HK-2 (cell line): ENCODE measurements around the gene SIDT2.
"Not testable (repeated sequence)": the region's sequence is repeated elsewhere in the genome, so short reads cannot be mapped to it uniquely, and the experiment has no call there.

Experiments used
- DNase-seq: peaks from one replicate; pipeline ENCODE4 v3.0.0-alpha.2; 2018; ENCODE audit not compliant: unreplicated experiment

SIDT2 gene

GRCh38 chr11:117204283-117205080 is 25.9 kb downstream of the SIDT2 start:
- DNase-seq = no peak

DNA sequence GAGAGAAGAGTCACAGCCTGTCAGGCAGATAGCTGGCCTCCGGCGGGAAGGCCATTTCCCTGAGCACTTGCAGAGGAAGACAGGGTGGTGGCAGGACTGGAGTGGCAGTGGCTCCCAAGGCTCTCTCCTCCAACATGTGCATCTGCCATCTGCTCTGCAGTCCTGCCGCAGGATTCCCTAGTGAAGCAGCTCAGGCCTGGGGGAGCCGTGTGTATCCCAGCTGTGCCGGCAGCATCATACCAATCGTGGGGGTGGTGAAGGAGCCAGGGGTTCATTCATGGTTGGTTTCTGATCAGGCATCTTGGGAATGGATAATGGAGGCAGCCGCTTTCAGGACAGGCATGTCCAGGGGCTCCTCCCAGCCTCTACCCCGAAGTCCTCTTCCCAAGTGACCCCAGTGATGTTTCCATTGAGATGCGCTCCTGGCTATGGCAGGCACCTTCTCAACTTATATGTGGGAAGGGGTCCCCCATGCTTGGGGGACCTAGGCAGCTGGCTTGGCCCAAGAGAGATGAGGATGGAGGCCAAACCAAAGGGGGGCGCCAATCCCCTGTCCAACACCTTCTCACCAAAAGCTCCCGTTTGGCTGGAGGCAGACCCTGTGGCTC is 26.8 kb downstream of the SIDT2 start:
- no peak for DNase-seq

GRCh38 chr11:117206111-117206510 is 27.6 kb downstream of the SIDT2 start:
- not testable (repeated sequence) for DNase-seq

DNA sequence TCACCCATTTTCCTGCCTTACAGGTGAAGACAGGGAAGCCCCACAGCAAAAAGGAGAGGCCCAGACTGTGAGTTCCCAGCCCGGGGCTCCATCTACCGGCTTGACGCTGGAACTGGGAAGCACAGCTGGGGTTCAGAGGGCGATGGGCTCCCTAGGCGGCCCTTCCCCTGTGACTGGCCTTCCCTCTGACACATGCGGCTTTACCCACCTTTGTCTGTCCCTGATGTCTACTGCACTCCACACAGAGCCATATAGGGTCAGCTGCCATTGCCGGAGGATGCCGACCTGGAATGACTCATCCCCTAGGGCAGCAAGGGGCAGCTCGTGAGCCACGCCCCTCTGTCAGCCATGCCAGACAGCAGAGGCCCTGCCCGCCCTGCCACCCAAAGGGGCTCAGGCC is 28.3 kb downstream of the SIDT2 start:
- DNase-seq = not testable (repeated sequence)

- DNase-seq = not testable (repeated sequence)
Observed at GRCh38 chr11:117207481-117207880, 28.9 kb downstream of the SIDT2 start.

DNA sequence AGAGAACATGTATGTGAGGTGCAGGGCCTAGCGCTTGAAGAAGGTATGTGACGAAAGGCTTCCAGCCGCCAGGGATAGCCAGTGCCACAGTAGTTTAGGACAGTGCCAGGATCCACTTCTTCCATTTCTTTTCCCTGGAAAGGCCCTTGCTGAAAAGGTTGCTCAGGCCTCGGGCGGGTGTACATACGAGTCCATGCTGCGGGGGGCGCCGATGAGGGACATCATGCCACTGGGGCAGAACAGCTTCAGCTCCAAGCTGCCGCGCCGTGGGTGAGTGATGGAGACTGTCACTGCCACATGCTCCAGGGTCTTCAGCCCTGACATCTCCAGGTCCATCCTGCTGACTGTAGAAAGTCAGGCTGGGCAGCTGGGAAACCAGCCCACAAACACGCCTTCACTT is 30.2 kb downstream of the SIDT2 start:
- DNase-seq = not testable (repeated sequence)

GRCh38 chr11:117209351-117210125 is 31.0 kb downstream of the SIDT2 start:
- not testable (repeated sequence) for DNase-seq

DNA sequence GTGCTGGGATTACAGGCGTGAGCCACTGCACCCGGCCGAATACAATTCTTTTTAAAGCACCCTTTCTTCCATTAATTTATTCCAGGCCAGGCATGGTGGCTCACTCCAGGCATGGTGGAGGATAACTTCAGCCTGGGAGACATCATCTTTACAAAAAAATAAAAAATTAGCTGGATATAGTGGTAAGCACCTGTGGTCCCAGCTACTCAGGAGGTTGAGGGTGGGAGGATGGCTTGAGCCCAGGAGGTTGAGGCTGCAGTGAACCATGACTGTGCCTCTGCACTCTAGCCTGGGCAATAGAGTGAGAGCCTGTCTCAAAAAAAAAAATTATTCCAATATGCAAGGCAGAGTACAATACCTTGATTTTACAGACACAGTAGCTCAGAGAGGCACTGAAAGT is 32.1 kb downstream of the SIDT2 start:
- DNase-seq = no peak

- no peak for DNase-seq
Observed at GRCh38 chr11:117212697-117213355, 34.3 kb downstream of the SIDT2 start.

DNA sequence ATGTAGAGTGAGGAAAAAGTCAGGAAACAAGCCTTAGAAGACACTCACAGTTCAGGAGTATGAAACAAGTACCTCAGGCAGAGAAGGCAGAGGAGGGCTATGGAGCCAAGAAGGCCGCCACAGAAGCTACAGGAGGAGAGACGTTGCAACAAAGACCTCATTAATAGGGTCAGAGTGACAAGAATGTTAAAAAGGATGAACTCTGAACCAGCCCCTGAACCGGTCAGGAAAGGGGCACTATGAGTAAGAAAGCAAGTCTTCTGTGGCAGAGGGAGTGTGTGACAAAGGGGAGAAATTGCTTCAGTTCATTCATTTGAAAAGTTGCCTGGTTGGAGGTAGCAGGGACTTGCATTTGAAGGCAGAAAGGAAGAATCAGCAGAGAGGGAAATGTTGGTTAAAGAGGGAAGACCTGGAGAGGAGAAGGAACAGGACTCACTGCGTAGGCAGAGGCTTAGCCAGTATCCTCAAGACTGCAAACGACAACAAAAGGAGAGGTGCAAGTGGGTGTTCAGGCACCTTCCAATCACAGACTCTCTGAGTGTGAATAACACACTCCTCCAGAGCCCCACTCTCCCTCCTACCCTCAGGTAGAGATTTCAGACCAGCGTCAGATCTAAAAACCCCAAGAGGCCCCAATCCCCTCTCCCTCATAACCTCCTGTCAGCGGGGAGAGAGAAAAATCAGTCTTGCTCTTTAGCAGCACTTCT is 36.0 kb downstream of the SIDT2 start:
- DNase-seq = no peak

GRCh38 chr11:117217141-117218084 is 38.9 kb downstream of the SIDT2 start:
- no peak for DNase-seq

DNA sequence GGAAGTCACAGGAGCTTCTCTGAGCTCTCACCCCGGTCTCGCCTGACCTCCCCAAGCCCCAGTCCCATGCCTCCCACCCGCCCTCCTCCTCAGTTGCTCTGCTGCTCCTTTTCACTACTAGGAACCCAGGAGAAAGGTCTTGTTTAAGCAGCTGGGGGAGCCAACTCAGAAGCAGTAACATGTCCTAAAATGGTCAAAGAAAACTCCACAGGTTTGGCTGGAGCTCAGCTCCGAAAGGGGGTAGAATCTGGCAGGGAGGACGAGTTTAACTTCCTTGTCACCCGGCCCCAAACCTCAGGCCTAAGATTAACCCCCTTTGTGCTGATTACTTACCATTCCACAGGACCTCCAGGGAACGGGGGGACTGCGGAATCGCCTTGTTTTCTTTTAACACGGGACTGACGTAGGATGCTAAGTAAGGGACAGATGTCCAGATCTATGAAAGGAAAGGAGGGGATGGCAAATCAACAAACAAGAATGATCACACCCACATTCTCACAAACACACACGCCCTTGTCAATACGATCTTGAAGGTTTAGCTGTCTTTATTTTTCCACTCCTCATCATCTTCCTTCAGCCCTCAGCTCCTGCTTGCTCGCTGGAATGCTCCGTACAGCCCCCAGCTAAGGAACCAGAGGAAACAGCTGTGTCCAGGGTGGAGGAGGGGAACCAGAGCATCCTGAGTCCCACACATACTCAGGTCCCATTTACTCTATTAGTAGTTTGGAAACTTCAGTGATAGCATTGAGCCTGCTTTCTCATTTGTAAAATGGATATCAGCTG is 39.8 kb downstream of the SIDT2 start:
- no peak for DNase-seq

DNA sequence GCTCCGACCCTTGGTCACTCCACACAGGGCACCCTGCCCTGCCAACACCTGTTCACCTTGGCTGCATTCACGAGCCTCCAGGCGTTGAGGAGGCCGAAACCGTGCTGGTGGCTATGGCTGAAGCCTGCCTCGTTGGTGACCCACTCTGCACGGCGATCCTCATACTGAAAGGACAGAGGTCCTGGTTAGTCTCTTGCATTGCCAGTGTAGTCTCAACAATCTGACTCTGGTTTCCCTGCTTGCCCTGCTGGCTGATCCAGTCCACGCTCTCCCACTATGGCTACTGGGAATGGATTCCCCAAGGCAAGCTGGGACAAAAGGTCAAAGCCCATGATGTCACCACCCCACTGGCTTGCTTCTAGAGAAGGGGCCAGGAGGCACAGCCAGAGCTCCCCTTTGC is 40.5 kb downstream of the SIDT2 start:
- no peak for DNase-seq

DNA sequence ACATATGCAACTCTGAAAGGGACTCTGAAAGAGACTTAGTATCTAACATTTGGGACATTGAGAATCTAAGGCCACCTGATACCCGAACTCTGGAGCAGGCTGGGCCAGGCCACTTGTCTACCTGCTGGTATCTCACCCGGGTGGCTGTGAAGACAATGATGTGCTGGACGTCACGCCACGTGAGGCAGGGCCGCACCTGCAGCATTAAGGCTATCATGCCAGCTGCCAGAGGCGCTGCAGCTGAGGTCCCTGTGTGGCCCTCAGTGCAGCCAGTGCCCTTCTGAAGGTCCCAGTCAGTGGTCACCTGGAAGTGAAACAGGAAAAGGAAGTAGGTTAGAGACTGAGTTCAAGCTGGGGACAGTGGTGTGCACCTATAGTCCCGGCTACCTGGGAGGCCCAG is 40.9 kb downstream of the SIDT2 start:
- DNase-seq = no peak

GRCh38 chr11:117219995-117220394 is 41.5 kb downstream of the SIDT2 start:
- DNase-seq = no peak

DNA sequence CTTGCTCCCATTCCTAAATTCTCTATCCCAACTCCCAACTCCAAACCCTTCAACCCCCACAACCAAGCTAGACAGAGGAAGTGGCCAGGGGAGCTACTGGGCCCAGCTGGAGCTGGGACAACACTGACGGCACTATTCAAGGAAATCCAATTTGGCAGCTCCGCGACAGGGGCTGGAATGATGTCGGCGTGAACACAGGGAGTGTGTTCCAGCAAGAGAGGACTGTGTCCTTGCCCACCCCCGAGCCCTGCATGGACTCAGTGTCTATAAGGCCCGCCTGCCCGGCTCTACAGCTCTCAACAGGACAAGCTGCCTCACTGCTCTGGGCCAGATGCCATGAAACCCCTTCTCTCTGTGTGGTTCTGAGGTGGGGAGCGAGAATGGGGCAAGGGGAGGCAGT is 42.0 kb downstream of the SIDT2 start:
- no peak for DNase-seq

DNA sequence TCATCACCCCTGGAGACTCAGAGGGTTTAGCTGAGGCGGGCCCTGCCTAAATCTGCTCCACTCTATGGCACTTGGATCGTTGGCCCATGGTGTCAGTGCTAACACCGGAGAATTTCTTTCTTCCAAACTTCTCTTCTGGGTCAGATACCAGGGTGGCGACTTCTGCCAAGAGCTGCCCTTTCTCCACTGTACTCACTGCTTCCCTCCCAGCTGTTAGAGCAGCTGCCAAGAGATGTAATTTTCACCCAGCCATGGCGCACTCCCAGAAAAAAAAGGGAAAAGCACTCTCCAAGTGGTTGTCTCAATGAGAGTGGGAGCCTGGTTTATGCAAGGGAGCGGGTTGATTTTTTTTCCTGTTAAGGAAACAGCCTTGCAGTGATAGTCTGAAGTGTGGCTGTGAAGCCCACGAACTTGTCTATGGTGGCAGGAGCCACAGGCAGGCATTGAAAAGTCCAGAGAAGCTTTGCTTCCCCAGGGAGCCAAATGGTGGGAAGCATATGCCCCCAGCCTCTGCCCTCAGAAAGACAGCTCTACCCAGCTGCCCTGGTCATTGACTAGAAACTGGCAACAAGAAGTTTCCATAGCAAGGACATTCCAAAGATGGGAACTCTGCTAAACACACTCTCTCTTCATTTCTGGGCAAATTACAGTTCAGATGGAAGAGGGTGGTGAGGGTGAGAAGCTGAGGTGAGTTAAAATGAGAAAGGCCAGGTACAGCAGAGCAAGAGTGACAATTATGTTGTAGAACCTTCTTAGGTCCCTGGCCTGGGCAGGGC is 42.6 kb downstream of the SIDT2 start:
- DNase-seq = no peak

DNA sequence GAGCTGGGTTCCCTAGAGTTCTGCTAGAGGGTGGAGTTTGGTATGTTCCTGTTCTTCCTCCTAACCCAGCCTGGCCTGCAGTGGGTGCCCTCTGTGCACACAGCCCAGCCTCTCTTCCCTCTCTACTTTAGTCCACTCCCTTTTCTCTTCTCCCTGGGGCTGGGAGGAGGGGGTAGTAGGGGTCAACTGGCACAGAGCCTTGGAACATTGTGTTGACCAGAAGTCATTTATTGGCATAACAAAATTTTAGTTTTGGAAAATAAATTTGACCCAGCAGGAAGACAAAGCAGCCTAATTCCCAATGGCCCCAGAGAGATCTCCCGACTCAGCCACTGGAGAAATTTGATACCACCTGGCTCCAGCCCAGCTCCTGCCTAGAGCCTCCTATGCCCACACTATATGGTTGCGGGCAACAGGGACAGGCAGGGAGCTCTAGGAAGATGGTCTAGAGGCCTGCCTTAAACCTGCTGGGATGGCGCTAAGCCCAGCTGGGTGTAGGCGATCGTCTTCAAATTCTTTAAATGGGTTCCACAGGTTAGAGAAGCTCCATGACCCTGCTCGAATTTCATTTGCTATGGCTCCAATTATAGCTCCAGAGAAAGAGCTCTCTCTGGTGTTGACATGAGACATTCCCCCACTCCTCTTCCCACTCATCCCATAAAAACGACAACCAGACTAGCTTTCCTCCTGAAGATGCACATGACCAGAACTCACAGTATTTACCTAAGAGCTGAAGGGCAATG is 43.4 kb downstream of the SIDT2 start:
- DNase-seq = no peak
